HL-60 (cell line): ENCODE data around the gene CFL1.
A peak's percentile ranks its signal among the peaks of the same experiment; 100 is the strongest.

ENCODE experiments used
- DNase-seq, 2 experiments: peaks; one replicate each; pipeline ENCODE4 v3.0.0-alpha.2; 2010 to 2020; ENCODE audit warnings: low read depth in 1 of 2, low spot score in 1 of 2
- H3K27ac ChIP-seq: fragments of 250-450 bp; sonication (Bioruptor Pico); replicated peaks from 2 replicates; pipeline ENCODE4 v1.5.1; 2020; ENCODE audit warnings: mild to moderate bottlenecking, moderate library complexity
- H3K27me3 ChIP-seq: fragments of 250-450 bp; sonication (Bioruptor Pico); 2 replicates; pipeline ENCODE4 v1.5.1; 2021; ENCODE audit warnings: mild to moderate bottlenecking, moderate library complexity; ENCODE audit not compliant: insufficient read depth, poor library complexity, severe bottlenecking
- H3K4me3 ChIP-seq: replicated peaks from 2 replicates; pipeline ENCODE4 v1.5.1; 2011; ENCODE audit warnings: mild to moderate bottlenecking, control low read depth, low read length; ENCODE audit not compliant: insufficient read depth
- GABPA ChIP-seq: IDR thresholded peaks from 2 replicates; pipeline ENCODE4 v1.6.1; 2012; ENCODE audit warnings: low read depth
- POLR2AphosphoS5 ChIP-seq: IDR thresholded peaks from 2 replicates; pipeline ENCODE4 v1.6.1; 2012; ENCODE audit warnings: low read depth
- SPI1 ChIP-seq: IDR thresholded peaks from 2 replicates; pipeline ENCODE4 v1.6.1; 2012; ENCODE audit warnings: low read depth, mild to moderate bottlenecking, borderline replicate concordance
- TF ChIP-seq, protein P1 (sequence below): IDR thresholded peaks from 2 replicates; pipeline ENCODE4 v1.6.1; 2012; ENCODE audit warnings: low read depth; ENCODE audit not compliant: insufficient replicate concordance
- TF ChIP-seq, protein P2 (sequence below): IDR thresholded peaks from one replicate; pipeline ENCODE4 v1.5.1; 2011; ENCODE audit warnings: low read length, control low read depth, inconsistent platforms; ENCODE audit not compliant: insufficient read depth

Gene CFL1

GRCh38 chr11:65879617-65880016 lies 21.6 kb upstream of the CFL1 start, which contains the start of gene CTSW:
CTSW (plus strand) TSS chr11:65879837; CDS start chr11:65879855, 18 bp downstream.
- H3K27ac ChIP-seq, result no peak within 1 kb of the TSS
- H3K27me3 ChIP-seq, result no peaks in the 10 kb centered on the region
- TF ChIP-seq, protein P1, sequence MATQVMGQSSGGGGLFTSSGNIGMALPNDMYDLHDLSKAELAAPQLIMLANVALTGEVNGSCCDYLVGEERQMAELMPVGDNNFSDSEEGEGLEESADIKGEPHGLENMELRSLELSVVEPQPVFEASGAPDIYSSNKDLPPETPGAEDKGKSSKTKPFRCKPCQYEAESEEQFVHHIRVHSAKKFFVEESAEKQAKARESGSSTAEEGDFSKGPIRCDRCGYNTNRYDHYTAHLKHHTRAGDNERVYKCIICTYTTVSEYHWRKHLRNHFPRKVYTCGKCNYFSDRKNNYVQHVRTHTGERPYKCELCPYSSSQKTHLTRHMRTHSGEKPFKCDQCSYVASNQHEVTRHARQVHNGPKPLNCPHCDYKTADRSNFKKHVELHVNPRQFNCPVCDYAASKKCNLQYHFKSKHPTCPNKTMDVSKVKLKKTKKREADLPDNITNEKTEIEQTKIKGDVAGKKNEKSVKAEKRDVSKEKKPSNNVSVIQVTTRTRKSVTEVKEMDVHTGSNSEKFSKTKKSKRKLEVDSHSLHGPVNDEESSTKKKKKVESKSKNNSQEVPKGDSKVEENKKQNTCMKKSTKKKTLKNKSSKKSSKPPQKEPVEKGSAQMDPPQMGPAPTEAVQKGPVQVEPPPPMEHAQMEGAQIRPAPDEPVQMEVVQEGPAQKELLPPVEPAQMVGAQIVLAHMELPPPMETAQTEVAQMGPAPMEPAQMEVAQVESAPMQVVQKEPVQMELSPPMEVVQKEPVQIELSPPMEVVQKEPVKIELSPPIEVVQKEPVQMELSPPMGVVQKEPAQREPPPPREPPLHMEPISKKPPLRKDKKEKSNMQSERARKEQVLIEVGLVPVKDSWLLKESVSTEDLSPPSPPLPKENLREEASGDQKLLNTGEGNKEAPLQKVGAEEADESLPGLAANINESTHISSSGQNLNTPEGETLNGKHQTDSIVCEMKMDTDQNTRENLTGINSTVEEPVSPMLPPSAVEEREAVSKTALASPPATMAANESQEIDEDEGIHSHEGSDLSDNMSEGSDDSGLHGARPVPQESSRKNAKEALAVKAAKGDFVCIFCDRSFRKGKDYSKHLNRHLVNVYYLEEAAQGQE, result no peak
- TF ChIP-seq GABPA, result no peak
- DNase-seq, result no peak
- H3K4me3 ChIP-seq, result no peak within 1 kb of the TSS

GRCh38 chr11:65873318-65874156 lies 15.6 kb upstream of the CFL1 start:
- DNase-seq, result peak; percentile 88 to 93
- peak; percentile 48; the same call in 1 of the 2 replicates for TF ChIP-seq POLR2AphosphoS5
- TF ChIP-seq, protein P2, sequence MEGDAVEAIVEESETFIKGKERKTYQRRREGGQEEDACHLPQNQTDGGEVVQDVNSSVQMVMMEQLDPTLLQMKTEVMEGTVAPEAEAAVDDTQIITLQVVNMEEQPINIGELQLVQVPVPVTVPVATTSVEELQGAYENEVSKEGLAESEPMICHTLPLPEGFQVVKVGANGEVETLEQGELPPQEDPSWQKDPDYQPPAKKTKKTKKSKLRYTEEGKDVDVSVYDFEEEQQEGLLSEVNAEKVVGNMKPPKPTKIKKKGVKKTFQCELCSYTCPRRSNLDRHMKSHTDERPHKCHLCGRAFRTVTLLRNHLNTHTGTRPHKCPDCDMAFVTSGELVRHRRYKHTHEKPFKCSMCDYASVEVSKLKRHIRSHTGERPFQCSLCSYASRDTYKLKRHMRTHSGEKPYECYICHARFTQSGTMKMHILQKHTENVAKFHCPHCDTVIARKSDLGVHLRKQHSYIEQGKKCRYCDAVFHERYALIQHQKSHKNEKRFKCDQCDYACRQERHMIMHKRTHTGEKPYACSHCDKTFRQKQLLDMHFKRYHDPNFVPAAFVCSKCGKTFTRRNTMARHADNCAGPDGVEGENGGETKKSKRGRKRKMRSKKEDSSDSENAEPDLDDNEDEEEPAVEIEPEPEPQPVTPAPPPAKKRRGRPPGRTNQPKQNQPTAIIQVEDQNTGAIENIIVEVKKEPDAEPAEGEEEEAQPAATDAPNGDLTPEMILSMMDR, result no peak
- Histone ChIP-seq H3K27me3 (no peaks in the 10 kb centered on the region), H3K4me3 (peak overlapping the region; percentile 46), H3K27ac (peak overlapping the region; percentile 35)

DNA sequence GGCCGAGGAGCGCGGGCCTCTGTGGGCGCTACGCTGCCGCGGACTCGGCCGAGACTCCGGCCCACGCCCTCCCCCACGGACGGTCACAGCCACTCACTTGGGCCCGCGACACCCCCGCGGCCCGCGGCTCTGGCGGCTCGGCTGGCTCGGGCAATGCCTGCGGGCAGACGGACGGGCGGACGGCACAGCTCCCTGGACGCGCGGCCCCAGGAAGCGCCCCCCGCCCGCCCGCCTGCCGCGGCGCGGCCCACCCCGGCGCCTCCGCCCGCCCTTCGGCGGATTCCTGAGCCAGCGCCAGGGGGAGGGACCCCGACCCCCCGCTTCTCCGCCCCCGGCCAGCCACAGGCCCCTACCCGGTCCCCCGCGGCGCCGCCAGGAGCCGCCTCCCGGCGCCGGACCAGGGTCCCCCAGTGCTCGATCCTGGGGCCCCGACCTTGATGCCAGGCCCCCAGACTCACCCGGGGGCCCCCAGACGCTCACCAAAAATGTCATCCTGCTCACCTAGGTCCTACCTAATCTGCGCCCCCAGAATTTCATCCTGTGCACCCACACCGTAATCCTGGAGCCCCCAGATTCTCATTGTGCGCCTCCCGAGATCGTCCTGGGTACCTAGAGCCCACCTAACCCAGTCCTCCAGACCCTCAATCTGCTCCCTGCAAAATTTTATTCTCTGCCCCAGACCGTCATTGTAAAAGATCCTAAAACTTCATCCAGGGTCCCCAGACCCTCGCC lies 14.8 kb upstream of the CFL1 start, which contains the start of gene EFEMP2:
Gene EFEMP2 (minus strand): TSS at position 215 of the 732 bp plus-strand sequence. CDS start 446 bp downstream, outside the sequence.
- H3K27me3 ChIP-seq, result no peaks in the 10 kb centered on the region
- H3K27ac ChIP-seq, result peak within 1 kb of the TSS; percentile 35
- peak within 1 kb of the TSS; percentile 46 for H3K4me3 ChIP-seq
- no peak for DNase-seq
- TF ChIP-seq, protein P1, result no peak
- TF ChIP-seq GABPA (no peak), SPI1 (no peak), POLR2AphosphoS5 (no peak)
- TF ChIP-seq, protein P2, result no peak

GRCh38 chr11:65871811-65872548 lies 14.0 kb upstream of the CFL1 start:
- H3K27me3 ChIP-seq, result no peaks in the 10 kb centered on the region
- H3K27ac ChIP-seq, result no peak overlapping the region
- no peak overlapping the region for H3K4me3 ChIP-seq
- DNase-seq, result no peak
- TF ChIP-seq, protein P1, result no peak
- TF ChIP-seq, protein P2, result no peak
- no peak for TF ChIP-seq POLR2AphosphoS5
- TF ChIP-seq GABPA, result no peak
- no peak for TF ChIP-seq SPI1
